Measurements from ENCODE around the gene PTPRG.

Gene PTPRG

GRCh38 chr3:61765157-61765876, 203.9 kb downstream of the PTPRG start:
- no peak for DNase-seq (ENCODE audit: low spot score)

DNA sequence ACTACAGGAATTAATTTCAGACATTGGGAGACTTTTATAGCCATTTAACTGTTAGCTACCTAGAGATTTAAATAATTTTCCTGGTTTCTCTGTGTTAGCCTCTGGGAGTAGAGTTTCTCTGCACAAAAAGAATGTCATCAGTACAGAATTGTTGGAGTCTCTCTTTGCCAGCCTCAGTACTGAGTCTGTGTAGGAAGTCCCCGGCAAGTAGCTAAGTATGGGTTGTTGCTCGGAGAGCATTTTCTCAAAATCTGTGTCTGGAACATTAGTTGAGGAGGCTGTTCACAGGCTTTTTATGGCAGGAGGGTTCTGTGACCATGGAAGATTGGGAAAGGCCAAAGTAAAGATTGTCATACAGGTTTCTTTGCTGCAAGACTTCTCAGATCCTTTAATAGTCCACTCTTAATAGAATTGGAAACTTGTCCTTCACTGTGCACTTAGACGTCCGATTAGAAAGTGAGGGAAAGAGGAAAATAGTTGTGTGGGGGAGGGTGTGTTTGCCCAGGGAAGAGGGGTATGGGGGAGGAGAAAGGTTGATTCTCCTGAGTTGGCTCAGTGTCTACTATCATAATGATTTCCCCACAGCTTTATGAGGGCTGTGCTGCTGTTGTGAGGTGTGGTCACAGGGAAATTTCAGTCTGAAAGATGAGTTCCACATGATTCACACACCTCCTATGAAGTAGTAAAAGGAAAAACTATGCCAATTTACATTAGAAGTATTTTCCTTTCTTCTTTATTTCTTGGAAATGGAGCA, 207.1 kb downstream of the PTPRG start:
- DNase-seq (ENCODE audit: low spot score): peak; percentile 11

DNA sequence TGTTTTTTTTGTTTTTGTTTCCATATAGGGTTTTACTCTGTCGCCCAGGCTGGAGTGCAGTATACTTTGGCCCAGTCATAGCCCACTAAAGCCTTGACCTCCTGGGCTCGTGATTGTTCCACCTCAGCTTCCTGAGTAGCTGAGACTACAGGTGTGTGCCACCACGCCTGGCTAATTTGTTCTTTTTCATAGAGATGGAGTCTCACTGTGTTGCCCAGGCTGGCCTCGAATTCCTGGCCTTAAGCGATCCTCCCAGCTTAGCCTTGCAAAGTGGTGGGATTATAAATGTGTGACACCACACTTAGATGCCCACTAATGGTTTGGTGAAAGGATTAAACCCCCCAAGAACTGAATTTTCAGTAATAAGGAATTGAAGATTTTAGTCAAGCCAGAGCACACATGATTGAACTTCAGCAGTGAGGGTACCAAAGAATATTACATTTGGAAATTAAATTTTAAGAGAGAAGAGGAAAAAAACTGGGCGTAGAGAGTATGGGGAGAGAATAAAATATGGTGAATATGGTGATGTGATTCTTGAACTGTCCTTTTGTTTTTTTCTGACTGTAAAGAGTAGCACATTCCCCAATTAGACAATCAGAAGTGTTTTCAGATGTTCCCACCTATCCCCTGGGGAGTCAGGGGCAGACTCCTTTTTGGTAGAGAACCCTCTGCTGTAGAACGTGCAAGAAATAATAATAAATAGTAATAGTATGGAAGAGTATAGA, 208.1 kb downstream of the PTPRG start:
- DNase-seq (ENCODE audit: low spot score): no peak

DNA sequence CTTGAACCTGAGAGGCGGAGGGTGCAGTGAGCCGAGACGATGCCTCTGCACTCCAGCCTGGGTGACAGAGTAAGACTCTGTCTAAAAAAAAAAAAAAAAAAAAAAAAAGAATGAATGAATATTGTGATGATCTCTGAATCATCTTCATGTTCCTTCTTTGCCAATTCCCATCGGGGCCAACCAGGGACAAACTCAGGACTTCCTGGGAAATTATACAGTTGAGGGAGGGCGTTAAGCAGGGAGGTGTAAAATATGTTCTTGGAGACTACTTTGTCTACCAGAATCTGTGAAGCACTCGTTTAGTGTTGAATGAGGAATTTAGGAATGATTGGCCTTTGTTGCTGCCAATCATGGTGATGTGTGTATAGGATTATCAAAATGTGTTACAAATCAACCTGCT, 210.6 kb downstream of the PTPRG start:
- DNase-seq (ENCODE audit: low spot score): no peak

GRCh38 chr3:61772456-61772855, 211.1 kb downstream of the PTPRG start:
- DNase-seq (ENCODE audit: low spot score): no peak

DNA sequence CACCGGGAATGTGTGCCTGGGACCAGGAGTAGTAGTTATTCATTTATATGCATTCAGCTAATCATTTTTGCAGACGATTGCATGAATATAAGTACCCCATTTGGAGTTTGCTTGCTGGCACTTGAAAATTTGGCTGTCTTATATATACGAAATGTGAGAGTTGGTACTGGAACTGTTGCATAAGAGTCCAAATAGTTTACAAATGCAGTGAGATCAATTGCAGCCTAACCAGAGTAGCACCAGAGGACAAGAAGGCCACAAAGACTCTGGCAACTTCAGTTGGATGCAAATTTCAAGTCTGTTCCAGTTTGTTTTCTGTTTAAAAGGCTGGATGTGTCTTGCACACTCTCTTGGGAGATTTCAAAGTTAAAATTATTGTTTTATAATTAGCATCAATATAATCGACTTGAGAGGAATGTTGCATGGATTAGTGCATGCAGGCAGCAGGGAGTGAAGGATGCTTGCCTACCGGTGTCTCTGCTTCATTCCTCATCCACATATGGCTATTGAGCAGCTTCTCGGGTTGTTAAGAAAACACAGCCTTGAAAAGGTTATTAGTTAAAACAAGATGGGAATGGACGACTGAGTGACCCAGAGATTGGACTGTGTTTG, 213.0 kb downstream of the PTPRG start:
- DNase-seq (ENCODE audit: low spot score): no peak

GRCh38 chr3:61776390-61776789, 215.0 kb downstream of the PTPRG start:
- DNase-seq (ENCODE audit: low spot score): no peak

GRCh38 chr3:61777483-61777882, 216.1 kb downstream of the PTPRG start:
- DNase-seq (ENCODE audit: low spot score): no peak

DNA sequence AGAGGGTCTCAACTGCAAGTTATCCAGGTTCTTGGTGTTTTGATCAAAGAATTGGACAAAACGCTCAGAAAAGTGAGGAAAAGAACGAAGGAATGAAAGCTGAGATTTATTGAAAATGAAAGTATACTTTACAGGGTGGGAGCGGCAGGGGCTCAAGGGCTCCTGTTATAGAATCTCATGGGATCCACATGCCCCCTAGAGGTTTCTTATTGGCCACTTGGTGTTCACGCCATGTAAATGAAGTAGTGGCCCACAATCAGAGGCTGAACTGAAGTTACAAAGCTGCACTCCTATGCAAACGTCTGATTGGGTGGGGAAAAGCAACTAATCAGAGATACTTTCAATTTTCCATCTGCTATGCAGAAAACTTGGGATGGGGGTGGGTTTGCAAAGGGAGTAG, 216.7 kb downstream of the PTPRG start:
- DNase-seq (ENCODE audit: low spot score): no peak

- DNase-seq (ENCODE audit: low spot score): no peak
Observed at GRCh38 chr3:61780016-61780415, 218.6 kb downstream of the PTPRG start.

DNA sequence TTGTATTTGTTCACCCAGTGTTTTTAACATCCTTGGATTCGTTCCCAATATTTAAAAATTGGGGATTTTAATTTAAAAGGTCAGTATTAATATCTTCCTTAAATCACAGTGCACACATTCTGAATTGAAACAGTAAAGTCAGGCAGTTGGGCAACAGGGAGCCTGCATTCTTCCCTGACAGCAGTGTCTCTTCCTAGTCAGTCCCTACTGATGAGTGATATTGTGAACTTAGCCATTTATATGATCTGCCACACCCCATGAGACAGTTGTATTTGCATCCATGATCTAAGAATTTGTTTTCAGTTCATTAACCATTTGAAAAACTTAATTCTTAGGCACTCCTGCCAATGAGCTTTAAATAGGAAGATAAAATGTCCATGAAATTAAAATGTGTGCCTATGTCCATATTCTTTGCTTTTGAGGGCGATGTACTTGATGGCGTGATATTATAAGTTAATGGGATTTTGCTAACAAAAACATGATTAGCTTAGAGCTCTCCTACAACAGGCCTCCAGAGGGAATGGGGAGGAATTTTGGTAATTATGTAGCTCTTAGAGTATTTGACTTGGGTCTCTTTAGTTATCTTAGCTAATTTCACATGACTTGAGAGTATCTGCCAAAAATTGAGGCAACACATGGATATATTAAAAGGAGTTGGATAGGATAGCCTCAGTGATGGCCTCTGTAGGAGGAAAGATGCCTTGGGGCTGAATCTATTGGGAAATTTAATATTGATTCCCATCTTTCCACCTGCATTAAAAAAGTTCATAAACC, 219.3 kb downstream of the PTPRG start:
- DNase-seq (ENCODE audit: low spot score): peak; percentile 20

- peak; percentile 69 for DNase-seq (ENCODE audit: low spot score)
Observed at GRCh38 chr3:61783993-61784718, 222.8 kb downstream of the PTPRG start.

GRCh38 chr3:61788623-61789507, 227.5 kb downstream of the PTPRG start:
- DNase-seq (ENCODE audit: low spot score): no peak

DNA sequence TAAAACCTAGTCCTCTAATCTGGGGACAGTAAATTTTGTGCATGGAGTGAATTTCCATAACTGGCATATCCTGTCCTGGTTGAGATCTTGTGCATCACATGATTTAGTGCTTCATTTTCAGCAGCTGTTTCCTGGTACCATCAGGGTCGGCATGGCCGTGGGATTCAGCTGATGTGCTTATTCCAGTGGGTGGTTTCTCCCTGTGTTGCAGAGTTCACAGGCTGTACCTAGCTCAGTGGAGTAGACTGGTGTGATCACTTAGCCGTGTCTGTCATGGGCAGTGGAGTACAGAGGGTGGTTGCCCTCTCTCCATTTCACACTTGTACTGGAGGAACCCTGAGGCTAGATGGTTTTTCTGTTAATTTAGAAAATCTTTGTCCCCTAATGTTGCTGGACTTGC, 228.5 kb downstream of the PTPRG start:
- DNase-seq (ENCODE audit: low spot score): no peak

- DNase-seq (ENCODE audit: low spot score): no peak
Observed at GRCh38 chr3:61790411-61790810, 229.0 kb downstream of the PTPRG start.

DNA sequence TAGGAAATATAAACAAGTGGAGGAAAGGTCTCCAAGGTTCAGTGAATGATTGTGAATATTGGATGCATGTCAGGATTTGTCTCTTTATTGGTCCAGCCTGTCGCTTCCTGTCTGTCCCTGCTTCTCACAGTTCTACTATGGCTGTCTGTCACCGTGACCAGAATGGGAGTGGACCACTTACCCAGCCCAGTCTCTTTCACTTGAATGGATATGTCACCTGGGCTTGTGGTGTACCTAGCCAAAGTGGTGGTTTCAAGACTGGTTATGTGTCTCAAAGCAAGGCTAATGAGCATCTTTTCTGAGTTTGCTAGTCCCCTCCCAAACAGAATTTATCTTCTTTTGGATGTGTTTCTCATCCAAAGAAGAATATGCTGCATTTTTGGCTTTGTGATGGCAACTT, 231.7 kb downstream of the PTPRG start:
- no peak for DNase-seq (ENCODE audit: low spot score)

DNA sequence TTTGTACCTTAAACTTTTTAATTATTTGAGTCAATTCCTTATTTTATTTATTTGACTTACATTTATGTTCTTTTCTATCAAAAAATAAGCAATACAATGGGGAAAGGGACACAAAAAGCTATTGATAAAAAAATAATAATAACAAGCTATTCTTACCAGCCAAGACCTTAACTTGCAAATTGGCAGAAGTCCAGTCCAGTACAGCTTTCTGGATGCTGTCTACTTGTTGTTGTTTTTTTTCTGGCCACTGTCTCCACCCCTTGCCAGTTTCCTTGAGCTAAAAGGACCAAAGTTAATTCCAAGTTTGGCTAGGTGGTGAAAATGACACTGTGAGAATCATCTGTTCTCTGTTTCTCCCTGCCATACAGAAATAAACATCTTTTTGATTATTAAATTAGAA, 232.2 kb downstream of the PTPRG start:
- no peak for DNase-seq (ENCODE audit: low spot score)

GRCh38 chr3:61794341-61794740, 233.0 kb downstream of the PTPRG start:
- no peak for DNase-seq (ENCODE audit: low spot score)

DNA sequence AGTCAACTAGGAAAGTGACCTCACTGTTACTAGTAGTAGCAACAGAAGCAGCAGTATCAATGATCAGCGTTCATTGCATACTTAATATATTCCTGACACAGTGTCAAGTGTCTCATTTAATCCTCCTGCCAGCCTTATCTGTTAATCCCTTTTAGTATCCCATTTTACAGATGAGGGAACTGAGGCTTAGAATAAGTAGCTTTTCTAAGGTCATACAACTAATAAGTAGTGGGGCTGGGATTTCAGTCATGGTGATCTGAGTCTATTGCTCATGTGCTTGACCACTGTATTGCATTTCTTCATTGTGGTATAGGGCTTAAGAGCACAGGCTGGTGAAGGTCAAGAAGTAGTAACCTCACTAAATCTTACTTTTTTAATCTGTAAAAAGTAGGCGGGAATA, 233.6 kb downstream of the PTPRG start:
- no peak for DNase-seq (ENCODE audit: low spot score)

DNA sequence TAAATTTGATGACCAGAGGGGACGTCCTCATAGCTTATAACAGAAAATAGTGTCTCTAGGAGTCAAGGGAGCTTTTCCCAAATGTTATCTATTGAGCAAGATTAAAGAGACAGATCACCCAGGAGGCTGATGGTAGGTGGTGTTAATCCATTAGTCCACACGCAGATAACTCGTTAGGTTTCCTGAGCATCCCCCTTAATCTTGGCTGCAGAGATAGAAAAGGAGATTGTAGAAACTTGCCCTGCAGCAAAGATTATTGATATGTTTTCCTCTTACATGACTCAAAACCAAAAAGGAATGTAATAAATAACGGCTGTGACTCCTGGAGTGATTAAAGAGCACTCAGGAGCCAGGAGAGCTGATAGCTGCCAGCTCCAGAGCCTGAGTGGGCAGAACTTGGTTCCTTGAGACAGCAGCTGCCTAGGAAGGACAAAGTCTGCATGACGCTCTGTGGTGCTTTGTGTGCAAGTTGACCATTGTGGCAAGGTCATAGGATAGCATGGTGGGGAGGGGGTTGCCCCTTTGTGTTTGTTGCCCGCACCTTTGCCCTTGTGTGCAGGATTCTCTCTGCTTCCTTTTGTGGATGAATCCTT, 234.8 kb downstream of the PTPRG start:
- DNase-seq (ENCODE audit: low spot score): no peak
